WI38 (cell line): Measurements from ENCODE around the gene ATP6AP2.
"Not testable (repeated sequence)": the region's sequence is repeated elsewhere in the genome, so short reads cannot be mapped to it uniquely, and the experiment has no call there.

ENCODE experiments used
- H3K4me3 ChIP-seq: 2 replicates; pipeline ENCODE4 v1.5.1; 2011; ENCODE audit warnings: low read depth, mild to moderate bottlenecking, control low read depth, low read length
- TF ChIP-seq, protein P1 (sequence below): IDR thresholded peaks from 2 replicates; pipeline ENCODE4 v1.5.1; 2012; ENCODE audit warnings: low read depth, mild to moderate bottlenecking, control low read depth, low read length

Gene ATP6AP2

GRCh38 chrX:40578039-40578695 lies 2.6 kb upstream of the ATP6AP2 start:
- TF ChIP-seq, protein P1, sequence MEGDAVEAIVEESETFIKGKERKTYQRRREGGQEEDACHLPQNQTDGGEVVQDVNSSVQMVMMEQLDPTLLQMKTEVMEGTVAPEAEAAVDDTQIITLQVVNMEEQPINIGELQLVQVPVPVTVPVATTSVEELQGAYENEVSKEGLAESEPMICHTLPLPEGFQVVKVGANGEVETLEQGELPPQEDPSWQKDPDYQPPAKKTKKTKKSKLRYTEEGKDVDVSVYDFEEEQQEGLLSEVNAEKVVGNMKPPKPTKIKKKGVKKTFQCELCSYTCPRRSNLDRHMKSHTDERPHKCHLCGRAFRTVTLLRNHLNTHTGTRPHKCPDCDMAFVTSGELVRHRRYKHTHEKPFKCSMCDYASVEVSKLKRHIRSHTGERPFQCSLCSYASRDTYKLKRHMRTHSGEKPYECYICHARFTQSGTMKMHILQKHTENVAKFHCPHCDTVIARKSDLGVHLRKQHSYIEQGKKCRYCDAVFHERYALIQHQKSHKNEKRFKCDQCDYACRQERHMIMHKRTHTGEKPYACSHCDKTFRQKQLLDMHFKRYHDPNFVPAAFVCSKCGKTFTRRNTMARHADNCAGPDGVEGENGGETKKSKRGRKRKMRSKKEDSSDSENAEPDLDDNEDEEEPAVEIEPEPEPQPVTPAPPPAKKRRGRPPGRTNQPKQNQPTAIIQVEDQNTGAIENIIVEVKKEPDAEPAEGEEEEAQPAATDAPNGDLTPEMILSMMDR, result no peak
- H3K4me3 ChIP-seq, result no peak overlapping the region

- TF ChIP-seq, protein P1, result no peak
- no peak overlapping the region for H3K4me3 ChIP-seq
Observed at GRCh38 chrX:40579141-40579540, 1.6 kb upstream of the ATP6AP2 start.

DNA sequence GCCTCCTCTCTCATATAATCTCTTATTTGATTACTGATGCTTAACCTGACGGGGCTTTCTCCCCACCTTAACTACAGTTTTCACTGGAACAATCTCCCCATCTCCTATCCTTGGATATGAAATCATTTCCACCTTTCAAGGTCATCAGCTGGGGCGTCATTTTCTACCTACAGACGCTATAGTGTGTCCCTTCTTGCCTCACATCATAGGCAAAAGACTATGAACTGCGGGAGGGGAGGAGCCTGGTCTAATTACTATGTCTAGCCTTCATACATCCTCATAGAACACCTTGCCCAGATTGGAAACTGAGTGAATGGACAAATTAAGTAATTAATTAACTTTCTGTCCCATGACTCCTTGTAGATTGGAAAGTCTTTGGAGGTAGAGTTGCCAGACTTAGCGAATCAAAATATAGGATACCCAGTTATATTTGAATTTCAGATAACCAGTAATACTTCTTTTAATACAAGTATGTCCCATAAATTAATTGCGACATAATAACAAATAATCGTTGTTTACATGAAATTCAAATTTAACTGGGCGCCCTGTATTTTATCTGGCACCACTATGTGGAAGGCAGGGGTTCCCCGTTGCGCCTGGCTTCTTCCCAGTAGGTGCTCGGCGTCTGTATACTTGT lies 752 bp upstream of the ATP6AP2 start:
- peak overlapping the region; percentile 71 for H3K4me3 ChIP-seq
- TF ChIP-seq, protein P1, result no peak

DNA sequence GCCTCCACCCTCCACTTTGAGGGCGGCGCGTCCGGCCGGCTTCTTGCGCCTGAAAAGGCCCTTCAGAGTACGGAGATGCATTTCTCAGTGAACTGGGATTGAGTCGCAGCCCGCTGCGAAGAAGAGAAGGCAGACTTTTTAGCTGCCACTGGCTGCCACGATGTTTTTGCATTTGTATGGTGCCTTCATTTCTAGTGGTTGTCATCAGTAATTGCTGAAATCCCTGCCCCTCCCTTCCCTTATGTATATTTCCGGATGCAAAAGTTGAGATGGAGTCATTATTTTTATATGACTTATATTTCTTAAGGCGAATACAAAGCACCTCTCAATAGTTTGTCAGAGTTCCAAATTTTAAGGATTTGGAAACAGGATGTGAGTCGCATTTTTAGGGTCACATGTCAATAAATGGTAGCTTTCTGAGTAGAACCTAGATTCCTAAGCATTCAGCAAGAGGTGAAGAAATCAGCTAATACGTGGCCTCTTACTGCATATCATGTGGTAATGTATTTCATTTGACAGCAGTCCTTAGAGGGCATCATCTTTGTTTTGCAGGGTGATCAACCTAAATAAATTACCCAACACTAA lies 658 bp downstream of the ATP6AP2 start:
- H3K4me3 ChIP-seq, result peak overlapping the region; percentile 71
- TF ChIP-seq, protein P1, result no peak

DNA sequence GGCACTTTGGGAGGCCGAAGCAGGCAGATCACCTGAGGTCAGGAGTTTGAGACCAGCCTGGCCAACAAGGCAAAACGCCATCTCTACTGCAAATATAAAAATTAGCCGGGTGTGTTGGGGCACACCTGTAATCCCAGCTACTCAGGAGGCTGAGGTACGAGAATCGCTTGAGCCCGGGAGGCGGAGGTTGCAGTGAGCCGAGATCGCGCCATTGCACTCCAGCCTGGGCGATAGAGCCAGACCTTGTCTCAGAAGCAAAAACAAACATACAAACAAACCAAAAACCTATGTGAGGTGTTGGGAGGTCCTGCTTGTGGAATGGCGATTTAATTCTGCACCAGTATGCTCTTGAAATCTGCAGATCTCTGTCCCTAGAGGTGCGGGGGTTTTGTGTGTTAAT lies 1.4 kb downstream of the ATP6AP2 start:
- H3K4me3 ChIP-seq, result not testable (repeated sequence)

- H3K4me3 ChIP-seq, result no peak overlapping the region
- TF ChIP-seq, protein P1, result no peak
Observed at GRCh38 chrX:40582811-40583210, 2.0 kb downstream of the ATP6AP2 start.

GRCh38 chrX:40587623-40588022 lies 6.9 kb downstream of the ATP6AP2 start:
- H3K4me3 ChIP-seq, result not testable (repeated sequence)

- not testable (repeated sequence) for H3K4me3 ChIP-seq
Observed at GRCh38 chrX:40589616-40590321, 9.0 kb downstream of the ATP6AP2 start.
